Neuron (in vitro differentiated cells): ENCODE results near the gene SYT1.
"Not testable (repeated sequence)": the region's sequence is repeated elsewhere in the genome, so short reads cannot be mapped to it uniquely, and the experiment has no call there.

Source experiments
- H2AFZ ChIP-seq: one replicate; pipeline ENCODE4 v1.6.1; 2013; ENCODE audit warnings: low read depth, mild to moderate bottlenecking, inconsistent platforms, low read length, moderate library complexity
- H3K27me3 ChIP-seq: one replicate; pipeline ENCODE4 v1.6.1; 2013; ENCODE audit warnings: low read length; ENCODE audit not compliant: insufficient read depth
- H3K36me3 ChIP-seq: one replicate; pipeline ENCODE4 v1.6.1; 2013; ENCODE audit warnings: low read length; ENCODE audit not compliant: insufficient read depth
- H3K4me1 ChIP-seq: one replicate; pipeline ENCODE4 v1.6.1; 2013; ENCODE audit warnings: low read length; ENCODE audit not compliant: insufficient read depth
- H3K4me3 ChIP-seq: 2 replicates; pipeline ENCODE4 v1.5.1; 2013; ENCODE audit warnings: mild to moderate bottlenecking, low read length, moderate library complexity
- H3K9me3 ChIP-seq: one replicate; pipeline ENCODE4 v1.6.1; 2013; ENCODE audit warnings: low read length

Gene SYT1

GRCh38 chr12:79016181-79016580, 151.6 kb downstream of the SYT1 start:
- H3K9me3 ChIP-seq, result no peaks in the 10 kb centered on the region
- H3K36me3 ChIP-seq, result no peaks in the 10 kb centered on the region
- H2AFZ ChIP-seq, result no peak overlapping the region
- no peak overlapping the region for H3K4me3 ChIP-seq
- H3K4me1 ChIP-seq, result no peaks in the 10 kb centered on the region
- no peaks in the 10 kb centered on the region for H3K27me3 ChIP-seq

GRCh38 chr12:79019672-79020071, 155.1 kb downstream of the SYT1 start:
- no peaks in the 10 kb centered on the region for H3K9me3 ChIP-seq
- no peak overlapping the region for H2AFZ ChIP-seq
- H3K4me3 ChIP-seq, result no peak overlapping the region
- no peaks in the 10 kb centered on the region for H3K4me1 ChIP-seq
- no peaks in the 10 kb centered on the region for H3K36me3 ChIP-seq
- H3K27me3 ChIP-seq, result no peaks in the 10 kb centered on the region

GRCh38 chr12:79020106-79020505, 155.5 kb downstream of the SYT1 start:
- no peaks in the 10 kb centered on the region for H3K4me1 ChIP-seq
- no peak overlapping the region for H2AFZ ChIP-seq

GRCh38 chr12:79021021-79021420, 156.4 kb downstream of the SYT1 start:
- no peaks in the 10 kb centered on the region for H3K36me3 ChIP-seq
- no peak overlapping the region for H2AFZ ChIP-seq
- no peaks in the 10 kb centered on the region for H3K9me3 ChIP-seq
- no peaks in the 10 kb centered on the region for H3K27me3 ChIP-seq
- no peaks in the 10 kb centered on the region for H3K4me1 ChIP-seq
- H3K4me3 ChIP-seq, result no peak overlapping the region

More at GRCh38 chr12:79020106-79020505, 155.5 kb downstream of the SYT1 start:
- no peaks in the 10 kb centered on the region for H3K27me3 ChIP-seq
- no peaks in the 10 kb centered on the region for H3K9me3 ChIP-seq
- H3K4me3 ChIP-seq, result no peak overlapping the region
- no peaks in the 10 kb centered on the region for H3K36me3 ChIP-seq

- Histone ChIP-seq H3K27me3 (no peaks in the 10 kb centered on the region), H3K9me3 (no peaks in the 10 kb centered on the region), H2AFZ (no peak overlapping the region), H3K36me3 (no peaks in the 10 kb centered on the region), H3K4me1 (no peaks in the 10 kb centered on the region), H3K4me3 (no peak overlapping the region)
Measured at GRCh38 chr12:79023261-79023660, 158.7 kb downstream of the SYT1 start.

DNA sequence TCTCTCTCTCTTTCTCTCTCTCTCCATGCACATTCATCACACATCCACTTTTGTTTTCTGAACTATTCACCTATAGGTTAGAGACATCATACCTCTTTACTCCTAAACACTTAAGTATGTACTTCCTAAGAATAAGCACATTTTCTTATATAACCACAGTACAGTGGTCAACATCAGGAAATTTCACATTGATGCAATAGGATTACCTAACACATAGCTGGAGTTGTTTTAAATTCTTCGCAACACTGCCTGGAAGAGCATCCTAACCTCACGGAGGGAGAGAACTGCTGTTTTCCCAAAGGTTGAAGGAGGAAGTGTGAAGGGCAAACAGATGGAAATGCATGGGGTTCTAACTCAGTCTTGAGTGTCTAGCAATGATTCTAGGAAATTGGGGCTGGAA, 159.2 kb downstream of the SYT1 start:
- Histone ChIP-seq H3K4me3 (no peak overlapping the region), H3K36me3 (no peaks in the 10 kb centered on the region), H3K9me3 (no peaks in the 10 kb centered on the region), H3K4me1 (no peaks in the 10 kb centered on the region), H2AFZ (no peak overlapping the region), H3K27me3 (no peaks in the 10 kb centered on the region)

- no peaks in the 10 kb centered on the region for H3K4me1 ChIP-seq
Measured at GRCh38 chr12:79033788-79034187, 169.2 kb downstream of the SYT1 start.

DNA sequence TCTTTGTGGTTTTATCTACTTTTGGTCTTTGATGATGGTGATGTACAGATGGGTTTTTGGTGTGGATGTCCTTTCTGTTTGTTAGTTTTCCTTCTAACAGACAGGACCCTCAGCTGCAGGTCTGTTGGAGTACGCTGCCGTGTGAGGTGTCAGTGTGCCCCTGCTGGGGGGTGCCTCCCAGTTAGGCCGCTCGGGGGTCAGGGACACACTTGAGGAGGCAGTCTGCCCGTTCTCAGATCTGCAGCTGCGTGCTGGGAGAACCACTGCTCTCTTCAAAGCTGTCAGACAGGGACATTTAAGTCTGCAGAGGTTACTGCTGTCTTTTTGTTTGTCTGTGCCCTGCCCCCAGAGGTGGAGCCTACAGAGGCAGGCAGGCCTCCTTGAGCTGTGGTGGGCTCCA, 180.2 kb downstream of the SYT1 start:
- not testable (repeated sequence) for H3K4me1 ChIP-seq, H3K4me3 ChIP-seq, H3K9me3 ChIP-seq, H3K27me3 ChIP-seq, H2AFZ ChIP-seq, H3K36me3 ChIP-seq

More at GRCh38 chr12:79033788-79034187, 169.2 kb downstream of the SYT1 start:
- H2AFZ ChIP-seq, result no peak overlapping the region
- H3K4me3 ChIP-seq, result no peak overlapping the region
- H3K27me3 ChIP-seq, result no peaks in the 10 kb centered on the region
- no peaks in the 10 kb centered on the region for H3K9me3 ChIP-seq
- H3K36me3 ChIP-seq, result peaks cover 7% of the 10 kb centered on the region

DNA sequence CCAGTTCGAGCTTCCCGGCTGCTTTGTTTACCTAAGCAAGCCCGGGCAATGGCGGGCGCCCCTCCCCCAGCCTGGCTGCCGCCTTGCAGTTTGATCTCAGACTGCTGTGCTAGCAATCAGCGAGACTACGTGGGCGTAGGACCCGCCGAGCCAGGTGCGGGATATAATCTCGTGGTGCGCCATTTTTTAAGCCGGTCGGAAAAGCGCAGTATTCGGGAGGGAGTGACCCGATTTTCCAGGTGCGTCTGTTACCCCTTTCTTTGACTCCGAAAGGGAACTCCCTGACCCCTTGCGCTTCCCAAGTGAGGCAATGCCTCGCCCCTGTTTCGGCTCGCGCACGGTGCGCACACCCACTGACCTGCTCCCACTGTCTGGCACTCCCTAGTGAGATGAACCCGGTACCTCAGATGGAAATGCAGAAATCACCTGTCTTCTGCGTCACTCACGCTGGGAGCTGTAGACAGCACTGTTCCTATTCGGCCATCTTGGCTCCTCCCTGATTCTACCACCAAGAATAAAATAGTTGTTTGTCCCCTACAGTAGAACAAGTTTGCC, 180.7 kb downstream of the SYT1 start:
- not testable (repeated sequence) for H2AFZ ChIP-seq, H3K9me3 ChIP-seq, H3K4me1 ChIP-seq, H3K36me3 ChIP-seq, H3K27me3 ChIP-seq, H3K4me3 ChIP-seq

DNA sequence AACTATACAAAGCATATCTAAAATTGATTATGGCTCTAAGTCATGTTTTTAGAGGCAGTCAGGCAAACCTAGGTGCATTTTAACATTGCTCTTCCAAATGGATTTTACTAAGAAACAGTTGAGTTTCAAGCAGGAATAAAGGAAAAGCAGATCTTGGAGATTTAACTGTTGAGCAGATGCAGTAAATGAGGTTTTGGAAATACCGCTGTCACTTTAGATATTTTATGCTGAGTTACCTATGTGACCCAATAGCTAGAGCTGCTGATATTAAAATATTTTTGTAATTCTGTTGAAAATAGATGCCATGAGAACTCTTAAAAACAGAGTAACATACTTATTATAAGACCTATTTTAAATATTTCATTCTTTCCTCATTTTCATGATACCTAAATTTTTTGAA, 181.4 kb downstream of the SYT1 start:
- no peak overlapping the region for H3K4me3 ChIP-seq
- H3K9me3 ChIP-seq, result no peaks in the 10 kb centered on the region
- H3K36me3 ChIP-seq, result no peaks in the 10 kb centered on the region
- no peaks in the 10 kb centered on the region for H3K27me3 ChIP-seq
- H3K4me1 ChIP-seq, result no peaks in the 10 kb centered on the region
- H2AFZ ChIP-seq, result no peak overlapping the region

DNA sequence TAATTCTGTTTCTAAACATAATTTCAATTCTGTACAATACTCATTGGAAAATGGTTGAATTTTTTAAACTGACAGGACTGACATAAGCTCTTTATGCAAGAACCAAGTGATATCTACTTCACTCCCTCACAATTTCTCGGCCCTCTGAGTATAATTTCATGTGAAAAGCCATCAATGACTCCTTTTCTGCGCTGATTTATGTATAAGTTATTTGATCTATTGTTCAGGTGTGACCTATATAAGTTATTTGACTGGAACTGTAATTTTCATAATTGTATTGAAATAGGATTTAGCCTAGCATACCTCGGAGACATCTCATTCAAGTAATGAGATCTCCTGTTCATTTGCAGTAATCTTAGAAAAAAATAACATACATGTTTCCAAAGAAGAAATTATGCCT, 184.4 kb downstream of the SYT1 start:
- Histone ChIP-seq H3K4me1 (no peaks in the 10 kb centered on the region), H2AFZ (no peak overlapping the region), H3K9me3 (no peaks in the 10 kb centered on the region), H3K4me3 (no peak overlapping the region), H3K36me3 (no peaks in the 10 kb centered on the region), H3K27me3 (no peaks in the 10 kb centered on the region)

DNA sequence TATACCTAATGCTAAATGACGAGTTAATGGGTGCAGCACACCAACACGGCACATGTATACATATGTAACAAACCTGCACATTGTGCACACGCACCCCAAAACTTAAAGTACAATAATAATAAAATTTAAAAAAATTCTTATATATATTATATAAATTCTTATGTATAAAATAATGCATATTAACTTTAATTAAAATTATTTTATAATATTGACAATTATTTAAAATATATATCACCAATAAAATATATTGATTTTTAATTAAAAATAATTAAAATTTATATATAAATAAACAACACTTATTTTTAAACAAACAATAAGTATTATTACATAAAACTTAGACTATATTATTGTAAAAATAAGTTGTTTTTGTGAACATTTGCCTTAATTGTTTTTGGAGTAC, 188.8 kb downstream of the SYT1 start:
- Histone ChIP-seq H2AFZ (no peak overlapping the region), H3K4me1 (no peaks in the 10 kb centered on the region), H3K36me3 (no peaks in the 10 kb centered on the region), H3K27me3 (no peaks in the 10 kb centered on the region), H3K4me3 (no peak overlapping the region), H3K9me3 (no peaks in the 10 kb centered on the region)

- Histone ChIP-seq H3K4me3 (no peak overlapping the region), H3K36me3 (no peaks in the 10 kb centered on the region), H3K4me1 (peaks cover 6% of the 10 kb centered on the region), H3K27me3 (no peaks in the 10 kb centered on the region), H2AFZ (no peak overlapping the region), H3K9me3 (no peaks in the 10 kb centered on the region)
Measured at GRCh38 chr12:79055926-79056674, 191.5 kb downstream of the SYT1 start.

DNA sequence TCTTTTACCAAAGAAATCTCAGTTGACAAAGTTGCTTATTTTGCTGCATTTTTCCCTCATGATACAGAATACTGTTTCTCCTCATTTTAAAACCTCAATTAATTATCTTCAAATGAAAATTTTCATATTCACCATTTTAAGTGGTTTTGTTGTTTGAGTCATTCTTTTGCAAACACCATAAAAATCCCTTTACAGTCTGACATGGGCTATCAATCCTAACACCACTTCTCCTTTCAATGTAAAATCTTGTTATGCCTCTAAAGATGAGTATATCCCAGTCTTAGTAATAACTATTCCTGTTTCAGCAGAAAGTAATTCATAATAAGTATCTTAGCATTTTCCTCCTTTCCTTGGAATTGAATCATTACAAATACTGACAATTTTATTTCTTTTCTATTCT, 192.2 kb downstream of the SYT1 start:
- Histone ChIP-seq H3K4me1 (peaks cover 12% of the 10 kb centered on the region), H3K36me3 (no peaks in the 10 kb centered on the region), H2AFZ (no peak overlapping the region), H3K27me3 (no peaks in the 10 kb centered on the region), H3K9me3 (no peaks in the 10 kb centered on the region), H3K4me3 (no peak overlapping the region)
